ENCODE data around the gene PIF1. TPM values are rescaled to one million over a fixed set of nuclear protein-coding genes. Genes with fewer than 3 reads are reported as not detected.

Gene PIF1
- total RNA-seq, 4 donors from 2014 or later = 0.16 to 4.0 (median 2.5) TPM

- TF ChIP-seq CTCF (IDR thresholded peaks at IDR 0.05; ENCODE audit: low read depth) = no peak
These were observed 467 bp downstream of the PIF1 start for GRCh38 chr15:64824929-64825430.

GRCh38 chr15:64816452-64816851, 9.0 kb downstream of the PIF1 start:
- TF ChIP-seq CTCF (IDR thresholded peaks at IDR 0.05; ENCODE audit: low read depth) = no peak

GRCh38 chr15:64813075-64813474, 12.4 kb downstream of the PIF1 start:
- TF ChIP-seq CTCF (IDR thresholded peaks at IDR 0.05; ENCODE audit: low read depth) = no peak

- no peak for TF ChIP-seq CTCF (IDR thresholded peaks at IDR 0.05; ENCODE audit: low read depth)
These were observed 14.7 kb downstream of the PIF1 start for GRCh38 chr15:64810497-64811326.

- no peak for TF ChIP-seq CTCF (IDR thresholded peaks at IDR 0.05; ENCODE audit: low read depth)
These were observed 15.6 kb downstream of the PIF1 start for GRCh38 chr15:64809649-64810496.

- TF ChIP-seq CTCF (IDR thresholded peaks at IDR 0.05; ENCODE audit: low read depth) = no peak
These were observed 16.5 kb downstream of the PIF1 start for GRCh38 chr15:64808785-64809453.

Measured in subcutaneous adipose tissue (tissue), 4 donors.